SU-DHL-6 (cell line): ENCODE results near the gene STK35.

Experiments used
- H2AFZ ChIP-seq: fragments of 200-600 bp; sonication (generic); 2 replicates; pipeline ENCODE4 v1.6.1; 2014; ENCODE audit warnings: low read depth, mild to moderate bottlenecking, moderate library complexity, mixed read lengths, antibody characterized with exemption, low read length; ENCODE audit not compliant: severe bottlenecking
- H3F3A ChIP-seq: fragments of 200-600 bp; shearing (Covaris generic); 2 replicates; pipeline ENCODE4 v1.6.0; 2016; ENCODE audit warnings: antibody characterized with exemption, mild to moderate bottlenecking; ENCODE audit not compliant: insufficient read depth
- H3K27ac ChIP-seq: fragments of 200-600 bp; sonication (generic); 2 replicates; pipeline ENCODE4 v1.5.1; 2016; ENCODE audit warnings: low read depth, mild to moderate bottlenecking, low read length, moderate library complexity, mixed read lengths
- H3K27me3 ChIP-seq: fragments of 200-600 bp; sonication (generic), shearing (Covaris generic); 2 replicates; pipeline ENCODE4 v1.6.0; 2014; ENCODE audit warnings: mild to moderate bottlenecking, low read length
- H3K36me3 ChIP-seq: fragments of 200-600 bp; sonication (generic); 2 replicates; pipeline ENCODE4 v1.6.1; 2014; ENCODE audit warnings: mild to moderate bottlenecking, low read length, mixed read lengths
- H3K4me2 ChIP-seq: fragments of 300-600, 200-600 bp; shearing (Covaris generic), sonication (generic); 2 replicates; pipeline ENCODE4 v1.6.0; 2014; ENCODE audit warnings: low read length, low read depth, mild to moderate bottlenecking; ENCODE audit not compliant: poor library complexity, severe bottlenecking
- H3K4me3 ChIP-seq: fragments of 200-600 bp; sonication (generic); 2 replicates; pipeline ENCODE4 v1.5.1; 2014; ENCODE audit warnings: antibody characterized with exemption, low read length, mild to moderate bottlenecking, mixed read lengths; ENCODE audit not compliant: insufficient read depth, poor library complexity, severe bottlenecking
- H3K79me2 ChIP-seq: fragments of 200-600 bp; sonication (generic); 2 replicates; pipeline ENCODE4 v1.6.1; 2014; ENCODE audit warnings: mild to moderate bottlenecking, low read length, moderate library complexity; ENCODE audit not compliant: insufficient read depth
- H3K9ac ChIP-seq: fragments of 200-600 bp; sonication (generic); 2 replicates; pipeline ENCODE4 v1.7.0; 2014; ENCODE audit warnings: mild to moderate bottlenecking, low read length
- H3K9me2 ChIP-seq: fragments of 200-600 bp; sonication (generic); replicated peaks from 2 replicates; pipeline ENCODE4 v1.6.1; 2014; ENCODE audit warnings: low read length; ENCODE audit not compliant: insufficient read depth
- H3K9me3 ChIP-seq: fragments of 200-600 bp; sonication (generic); 2 replicates; pipeline ENCODE4 v1.6.1; 2014; ENCODE audit warnings: low read length, mixed read lengths; ENCODE audit not compliant: insufficient read depth
- H4K20me1 ChIP-seq: fragments of 200-600 bp; sonication (generic); 2 replicates; pipeline ENCODE4 v1.6.1; 2014; ENCODE audit warnings: low read depth, mild to moderate bottlenecking, antibody characterized with exemption, low read length, moderate library complexity, mixed read lengths
- CTCF ChIP-seq: fragments of 200-600 bp; sonication (generic); IDR thresholded peaks from one replicate; pipeline ENCODE4 v1.5.1; 2017; ENCODE audit warnings: antibody characterized with exemption, mild to moderate bottlenecking, low read length, moderate library complexity; ENCODE audit not compliant: insufficient read depth, poor library complexity, severe bottlenecking
- EZH2phosphoT487 ChIP-seq: fragments of 200-600 bp; sonication (generic), shearing (Covaris generic); conservative IDR thresholded peaks from 2 replicates; pipeline ENCODE4 v1.6.1; 2018; ENCODE audit warnings: mild to moderate bottlenecking, antibody characterized with exemption, low read length, moderate library complexity, mixed read lengths

The STK35 gene

GRCh38 chr20:2136275-2136674 lies 34.6 kb downstream of the STK35 start:
- no peaks in the 10 kb centered on the region for H3K9me3 ChIP-seq
- H3K36me3 ChIP-seq: no peaks in the 10 kb centered on the region
- no peaks in the 10 kb centered on the region for H3K9me2 ChIP-seq
- no peaks in the 10 kb centered on the region for H3F3A ChIP-seq
- no peaks in the 10 kb centered on the region for H3K27me3 ChIP-seq
- H2AFZ ChIP-seq: no peak overlapping the region
- no peak overlapping the region for H3K9ac ChIP-seq
- peaks cover 25% of the 10 kb centered on the region for H3K79me2 ChIP-seq
- no peaks in the 10 kb centered on the region for H4K20me1 ChIP-seq
- TF ChIP-seq EZH2phosphoT487: no peak
- no peak for TF ChIP-seq CTCF
- no peak overlapping the region for H3K4me3 ChIP-seq
- no peak overlapping the region for H3K27ac ChIP-seq
- H3K4me2 ChIP-seq: no peak overlapping the region

- no peak overlapping the region for H3K4me2 ChIP-seq
- no peak overlapping the region for H2AFZ ChIP-seq
- H4K20me1 ChIP-seq: no peaks in the 10 kb centered on the region
- H3K27me3 ChIP-seq: no peaks in the 10 kb centered on the region
- no peak for TF ChIP-seq CTCF
- TF ChIP-seq EZH2phosphoT487: no peak
- H3K9me2 ChIP-seq: no peaks in the 10 kb centered on the region
- H3F3A ChIP-seq: no peaks in the 10 kb centered on the region
- H3K9ac ChIP-seq: no peak overlapping the region
- no peaks in the 10 kb centered on the region for H3K36me3 ChIP-seq
- H3K9me3 ChIP-seq: no peaks in the 10 kb centered on the region
- no peak overlapping the region for H3K27ac ChIP-seq
- peaks cover 17% of the 10 kb centered on the region; the same call in 1 of the 2 replicates for H3K79me2 ChIP-seq
- no peak overlapping the region for H3K4me3 ChIP-seq
Measured at GRCh38 chr20:2137552-2138201, 36.0 kb downstream of the STK35 start.

GRCh38 chr20:2138396-2138795 lies 36.8 kb downstream of the STK35 start:
- H3K4me2 ChIP-seq: no peak overlapping the region
- peaks cover 11% of the 10 kb centered on the region; the same call in 1 of the 2 replicates for H3K79me2 ChIP-seq
- H3K36me3 ChIP-seq: no peaks in the 10 kb centered on the region
- H2AFZ ChIP-seq: no peak overlapping the region
- H3K9me3 ChIP-seq: no peaks in the 10 kb centered on the region
- H3K27me3 ChIP-seq: no peaks in the 10 kb centered on the region
- no peaks in the 10 kb centered on the region for H3K9me2 ChIP-seq
- no peaks in the 10 kb centered on the region for H3F3A ChIP-seq
- no peak for TF ChIP-seq CTCF
- no peak for TF ChIP-seq EZH2phosphoT487
- H4K20me1 ChIP-seq: no peaks in the 10 kb centered on the region
- H3K27ac ChIP-seq: no peak overlapping the region
- no peak overlapping the region for H3K9ac ChIP-seq
- H3K4me3 ChIP-seq: no peak overlapping the region
